ENCODE measurements around the gene SLC12A8.

Gene SLC12A8

GRCh38 chr3:125256675-125257074 is 44.1 kb upstream of the SLC12A8 start:
- no peak overlapping the region for H3K4me3 ChIP-seq (ENCODE audit: low read depth, low read length)
- TF ChIP-seq, protein P1, sequence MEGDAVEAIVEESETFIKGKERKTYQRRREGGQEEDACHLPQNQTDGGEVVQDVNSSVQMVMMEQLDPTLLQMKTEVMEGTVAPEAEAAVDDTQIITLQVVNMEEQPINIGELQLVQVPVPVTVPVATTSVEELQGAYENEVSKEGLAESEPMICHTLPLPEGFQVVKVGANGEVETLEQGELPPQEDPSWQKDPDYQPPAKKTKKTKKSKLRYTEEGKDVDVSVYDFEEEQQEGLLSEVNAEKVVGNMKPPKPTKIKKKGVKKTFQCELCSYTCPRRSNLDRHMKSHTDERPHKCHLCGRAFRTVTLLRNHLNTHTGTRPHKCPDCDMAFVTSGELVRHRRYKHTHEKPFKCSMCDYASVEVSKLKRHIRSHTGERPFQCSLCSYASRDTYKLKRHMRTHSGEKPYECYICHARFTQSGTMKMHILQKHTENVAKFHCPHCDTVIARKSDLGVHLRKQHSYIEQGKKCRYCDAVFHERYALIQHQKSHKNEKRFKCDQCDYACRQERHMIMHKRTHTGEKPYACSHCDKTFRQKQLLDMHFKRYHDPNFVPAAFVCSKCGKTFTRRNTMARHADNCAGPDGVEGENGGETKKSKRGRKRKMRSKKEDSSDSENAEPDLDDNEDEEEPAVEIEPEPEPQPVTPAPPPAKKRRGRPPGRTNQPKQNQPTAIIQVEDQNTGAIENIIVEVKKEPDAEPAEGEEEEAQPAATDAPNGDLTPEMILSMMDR (IDR thresholded peaks at IDR 0.05; ENCODE audit: low read depth, low read length) = no peak
- no peak for TF ChIP-seq POLR2A (IDR thresholded peaks at IDR 0.05; ENCODE audit: extremely low read depth, insufficient read length)
- TF ChIP-seq MYC (IDR thresholded peaks at IDR 0.05; ENCODE audit: low read depth, low read length) = no peak
- TF ChIP-seq, protein P2, sequence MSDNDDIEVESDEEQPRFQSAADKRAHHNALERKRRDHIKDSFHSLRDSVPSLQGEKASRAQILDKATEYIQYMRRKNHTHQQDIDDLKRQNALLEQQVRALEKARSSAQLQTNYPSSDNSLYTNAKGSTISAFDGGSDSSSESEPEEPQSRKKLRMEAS (IDR thresholded peaks at IDR 0.05; ENCODE audit: low read depth, low read length) = no peak
- no peak for DNase-seq (ENCODE audit: low read depth)

GRCh38 chr3:125250973-125251372 is 38.4 kb upstream of the SLC12A8 start:
- DNase-seq (ENCODE audit: low read depth) = no peak
- H3K4me3 ChIP-seq (ENCODE audit: low read depth, low read length) = no peak overlapping the region
- TF ChIP-seq MYC (IDR thresholded peaks at IDR 0.05; ENCODE audit: low read depth, low read length) (no peak), POLR2A (IDR thresholded peaks at IDR 0.05; ENCODE audit: extremely low read depth, insufficient read length) (no peak)
- TF ChIP-seq, protein P1 (IDR thresholded peaks at IDR 0.05; ENCODE audit: low read depth, low read length) = no peak
- TF ChIP-seq, protein P2 (IDR thresholded peaks at IDR 0.05; ENCODE audit: low read depth, low read length) = no peak

- no peak for DNase-seq (ENCODE audit: low read depth)
- H3K4me3 ChIP-seq (ENCODE audit: low read depth, low read length) = no peak overlapping the region
- no peak for TF ChIP-seq POLR2A (IDR thresholded peaks at IDR 0.05; ENCODE audit: extremely low read depth, insufficient read length)
- TF ChIP-seq, protein P2 (IDR thresholded peaks at IDR 0.05; ENCODE audit: low read depth, low read length) = no peak
- no peak for TF ChIP-seq MYC (IDR thresholded peaks at IDR 0.05; ENCODE audit: low read depth, low read length)
- TF ChIP-seq, protein P1 (IDR thresholded peaks at IDR 0.05; ENCODE audit: low read depth, low read length) = no peak
These were observed 33.7 kb upstream of the SLC12A8 start for GRCh38 chr3:125246237-125246636.

- no peak overlapping the region for H3K4me3 ChIP-seq (ENCODE audit: low read depth, low read length)
These were observed 33.0 kb upstream of the SLC12A8 start for GRCh38 chr3:125245521-125245920.

GRCh38 chr3:125240496-125240895 is 27.9 kb upstream of the SLC12A8 start:
- peak; percentile 44 for DNase-seq (ENCODE audit: low read depth)
- no peak for TF ChIP-seq POLR2A (IDR thresholded peaks at IDR 0.05; ENCODE audit: extremely low read depth, insufficient read length)
- TF ChIP-seq, protein P2 (IDR thresholded peaks at IDR 0.05; ENCODE audit: low read depth, low read length) = no peak
- TF ChIP-seq, protein P1 (IDR thresholded peaks at IDR 0.05; ENCODE audit: low read depth, low read length) = no peak
- no peak for TF ChIP-seq MYC (IDR thresholded peaks at IDR 0.05; ENCODE audit: low read depth, low read length)

More at GRCh38 chr3:125245521-125245920, 33.0 kb upstream of the SLC12A8 start:
- TF ChIP-seq, protein P1 (IDR thresholded peaks at IDR 0.05; ENCODE audit: low read depth, low read length) = no peak
- TF ChIP-seq MYC (IDR thresholded peaks at IDR 0.05; ENCODE audit: low read depth, low read length) = no peak
- no peak for TF ChIP-seq POLR2A (IDR thresholded peaks at IDR 0.05; ENCODE audit: extremely low read depth, insufficient read length)
- TF ChIP-seq, protein P2 (IDR thresholded peaks at IDR 0.05; ENCODE audit: low read depth, low read length) = no peak
- DNase-seq (ENCODE audit: low read depth) = no peak

More at GRCh38 chr3:125240496-125240895, 27.9 kb upstream of the SLC12A8 start:
- no peak overlapping the region for H3K4me3 ChIP-seq (ENCODE audit: low read depth, low read length)
